Esophagus squamous epithelium (tissue), 4 donors: ENCODE data around the gene IWS1.

Experiments used
- POLR2A ChIP-seq, 4 donors: fragments of 450-650 bp; IDR thresholded peaks; one replicate each; pipeline ENCODE4 v1.6.1; 2017; ENCODE audit warnings: antibody characterized with exemption in 4 of 4, mild to moderate bottlenecking in 4 of 4, moderate library complexity in 3 of 4
- TF ChIP-seq, protein P1 (sequence below), 6 experiments: fragments of 450-650 bp in 4 of 6; fragments of 200-600 bp in 2 of 6; sonication (generic) in 2 of 6; IDR thresholded peaks; one replicate each; pipeline ENCODE4 v1.5.1; 2016 to 2019; ENCODE audit warnings: antibody characterized with exemption in 6 of 6, mild to moderate bottlenecking in 4 of 6, moderate library complexity in 4 of 6

DNA sequence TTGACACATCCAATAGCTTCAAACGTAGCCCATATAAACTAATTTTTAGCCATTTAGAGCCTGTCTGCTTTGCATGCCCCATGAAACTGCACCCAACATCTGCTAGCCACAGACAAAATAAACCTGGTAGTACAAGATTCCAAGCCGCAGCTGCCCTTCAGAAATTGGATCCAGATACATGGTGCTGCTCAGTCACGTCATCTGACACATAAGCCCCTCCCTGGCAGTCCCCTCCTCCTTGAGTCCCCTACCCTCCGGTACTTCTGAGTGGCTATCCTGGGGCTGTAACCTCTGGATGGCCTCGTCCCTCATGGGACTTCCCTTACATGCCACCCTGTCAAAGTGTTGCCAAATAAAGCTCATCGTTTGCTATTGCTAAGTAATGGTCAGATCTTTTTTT, 74.3 kb downstream of the IWS1 start:
- TF ChIP-seq, protein P1, sequence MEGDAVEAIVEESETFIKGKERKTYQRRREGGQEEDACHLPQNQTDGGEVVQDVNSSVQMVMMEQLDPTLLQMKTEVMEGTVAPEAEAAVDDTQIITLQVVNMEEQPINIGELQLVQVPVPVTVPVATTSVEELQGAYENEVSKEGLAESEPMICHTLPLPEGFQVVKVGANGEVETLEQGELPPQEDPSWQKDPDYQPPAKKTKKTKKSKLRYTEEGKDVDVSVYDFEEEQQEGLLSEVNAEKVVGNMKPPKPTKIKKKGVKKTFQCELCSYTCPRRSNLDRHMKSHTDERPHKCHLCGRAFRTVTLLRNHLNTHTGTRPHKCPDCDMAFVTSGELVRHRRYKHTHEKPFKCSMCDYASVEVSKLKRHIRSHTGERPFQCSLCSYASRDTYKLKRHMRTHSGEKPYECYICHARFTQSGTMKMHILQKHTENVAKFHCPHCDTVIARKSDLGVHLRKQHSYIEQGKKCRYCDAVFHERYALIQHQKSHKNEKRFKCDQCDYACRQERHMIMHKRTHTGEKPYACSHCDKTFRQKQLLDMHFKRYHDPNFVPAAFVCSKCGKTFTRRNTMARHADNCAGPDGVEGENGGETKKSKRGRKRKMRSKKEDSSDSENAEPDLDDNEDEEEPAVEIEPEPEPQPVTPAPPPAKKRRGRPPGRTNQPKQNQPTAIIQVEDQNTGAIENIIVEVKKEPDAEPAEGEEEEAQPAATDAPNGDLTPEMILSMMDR (IDR thresholded peaks at IDR 0.05): no peak
- TF ChIP-seq POLR2A (IDR thresholded peaks at IDR 0.05): no peak
